ENCODE results near the gene FBXW4. TPM values are rescaled to one million over a fixed set of nuclear protein-coding genes. Genes with fewer than 3 reads are reported as not detected.

FBXW4 gene
- total and polyA plus RNA-seq, 4 donors: 28.0 to 65.6 (median 54.5) TPM

DNA sequence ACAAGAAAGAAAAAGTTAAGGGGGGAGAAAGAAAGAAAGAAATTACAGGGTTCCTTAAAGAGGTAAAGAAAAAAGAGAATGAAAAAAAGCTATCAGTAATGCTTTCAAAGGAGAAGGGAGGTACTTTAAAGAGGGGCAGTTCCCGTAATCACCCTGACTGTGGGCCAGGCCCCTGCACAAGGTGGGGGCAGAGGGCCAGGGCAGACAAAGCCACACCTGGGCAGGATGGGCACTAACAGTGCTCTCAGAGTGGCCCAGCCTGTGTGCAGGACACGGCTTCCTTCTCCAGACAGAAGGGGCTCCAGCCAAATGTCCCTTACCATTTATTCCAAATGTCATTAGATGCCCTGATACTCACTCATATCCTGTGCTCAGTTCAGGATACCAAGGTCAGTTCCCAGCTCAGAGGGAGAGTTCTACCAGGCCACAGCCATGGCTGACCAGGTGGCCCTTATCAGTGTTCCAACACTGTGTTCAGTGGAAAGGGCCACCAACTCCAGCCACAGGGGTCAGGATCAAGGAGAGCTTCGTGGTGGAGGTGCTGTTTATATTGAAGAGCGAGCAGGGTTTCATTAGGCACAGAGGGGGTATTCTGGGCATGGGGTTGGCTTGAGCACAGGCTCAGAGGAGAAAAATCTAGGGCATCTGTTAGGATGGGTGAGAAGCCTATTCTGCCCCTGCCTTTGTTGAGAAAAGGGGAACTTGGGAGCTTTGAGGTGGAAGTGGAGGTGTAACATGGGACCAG, 77.0 kb downstream of the FBXW4 start:
- peaks cover 0 to 4% (median 0%) of the 10 kb centered on the region in 5 donors for H3K4me1 ChIP-seq (ENCODE audit: control insufficient read depth in 5 of 5, insufficient read depth in 5 of 5, low read length in 5 of 5)
- H3K9ac ChIP-seq (ENCODE audit: insufficient read depth in 1 of 2, low read length in 2 of 2): no peak overlapping the region
- peaks cover 0 to 31% (median 3%) of the 10 kb centered on the region in 4 donors for H3K36me3 ChIP-seq (ENCODE audit: control insufficient read depth in 4 of 4, insufficient read depth in 4 of 4, low read length in 4 of 4)
- no peaks in the 10 kb centered on the region for H3K9me3 ChIP-seq (ENCODE audit: control insufficient read depth in 4 of 4, insufficient read depth in 3 of 4, low read length in 3 of 4)
- no peaks in the 10 kb centered on the region for H3K27me3 ChIP-seq (ENCODE audit: control insufficient read depth in 3 of 3, insufficient read depth in 3 of 3, low read length in 2 of 3)
- no peak for ATAC-seq (ENCODE audit: insufficient read depth, low FRiP score)
- H3K4me3 ChIP-seq: no peak overlapping the region
- TF ChIP-seq, protein P1, sequence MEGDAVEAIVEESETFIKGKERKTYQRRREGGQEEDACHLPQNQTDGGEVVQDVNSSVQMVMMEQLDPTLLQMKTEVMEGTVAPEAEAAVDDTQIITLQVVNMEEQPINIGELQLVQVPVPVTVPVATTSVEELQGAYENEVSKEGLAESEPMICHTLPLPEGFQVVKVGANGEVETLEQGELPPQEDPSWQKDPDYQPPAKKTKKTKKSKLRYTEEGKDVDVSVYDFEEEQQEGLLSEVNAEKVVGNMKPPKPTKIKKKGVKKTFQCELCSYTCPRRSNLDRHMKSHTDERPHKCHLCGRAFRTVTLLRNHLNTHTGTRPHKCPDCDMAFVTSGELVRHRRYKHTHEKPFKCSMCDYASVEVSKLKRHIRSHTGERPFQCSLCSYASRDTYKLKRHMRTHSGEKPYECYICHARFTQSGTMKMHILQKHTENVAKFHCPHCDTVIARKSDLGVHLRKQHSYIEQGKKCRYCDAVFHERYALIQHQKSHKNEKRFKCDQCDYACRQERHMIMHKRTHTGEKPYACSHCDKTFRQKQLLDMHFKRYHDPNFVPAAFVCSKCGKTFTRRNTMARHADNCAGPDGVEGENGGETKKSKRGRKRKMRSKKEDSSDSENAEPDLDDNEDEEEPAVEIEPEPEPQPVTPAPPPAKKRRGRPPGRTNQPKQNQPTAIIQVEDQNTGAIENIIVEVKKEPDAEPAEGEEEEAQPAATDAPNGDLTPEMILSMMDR (IDR thresholded peaks at IDR 0.05; ENCODE audit: control extremely low read depth, extremely low read depth): no peak
- no peak for DNase-seq
- WGBS, 2 donors: 77 to 83% methylated on average over 4 of the region's 4 CpGs
- no peak overlapping the region for H3K27ac ChIP-seq (ENCODE audit: low read depth in 1 of 2, low read length in 1 of 2)

DNA sequence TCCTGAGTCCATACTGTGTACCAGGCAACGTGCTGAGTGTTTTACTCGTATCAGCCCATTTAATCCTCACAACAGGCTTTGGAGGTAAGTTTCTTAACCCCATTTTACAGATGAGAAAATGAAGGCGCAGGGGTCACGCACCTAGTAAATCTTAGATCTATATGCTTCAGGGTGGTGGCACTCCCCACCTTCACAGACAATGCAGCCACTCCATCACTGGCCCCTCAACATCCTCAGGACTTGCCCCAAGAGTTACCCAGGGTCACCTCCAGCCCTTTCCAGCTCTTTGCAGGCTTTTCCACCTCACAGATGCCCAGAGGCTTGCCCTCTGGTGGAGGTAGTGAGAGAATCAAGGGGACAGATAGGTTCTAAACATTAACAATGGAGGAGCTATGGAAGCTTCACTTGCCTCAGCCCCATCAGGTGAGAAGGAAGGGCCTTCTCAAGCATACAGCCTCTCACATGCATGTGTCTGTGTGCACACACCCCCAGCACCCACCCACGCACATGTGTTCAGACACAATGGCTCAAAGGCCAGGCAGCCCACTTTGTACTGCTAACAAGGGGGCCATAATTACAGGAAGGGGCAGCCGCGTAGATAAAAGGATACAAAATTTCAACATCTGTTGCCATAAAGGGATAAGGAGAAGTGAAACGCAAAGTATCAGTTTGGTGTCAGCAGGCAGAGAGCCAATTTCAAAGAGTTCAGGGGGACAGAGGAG, 77.7 kb downstream of the FBXW4 start:
- Histone ChIP-seq H3K4me3 (no peak overlapping the region), H3K9ac (ENCODE audit: insufficient read depth in 1 of 2, low read length in 2 of 2) (no peak overlapping the region), H3K27me3 (ENCODE audit: control insufficient read depth in 3 of 3, insufficient read depth in 3 of 3, low read length in 2 of 3) (no peaks in the 10 kb centered on the region), H3K9me3 (ENCODE audit: control insufficient read depth in 4 of 4, insufficient read depth in 3 of 4, low read length in 3 of 4) (no peaks in the 10 kb centered on the region), H3K36me3 (ENCODE audit: control insufficient read depth in 4 of 4, insufficient read depth in 4 of 4, low read length in 4 of 4) (peaks cover 0 to 32% (median 3%) of the 10 kb centered on the region in 4 donors), H3K27ac (ENCODE audit: low read depth in 1 of 2, low read length in 1 of 2) (no peak overlapping the region), H3K4me1 (ENCODE audit: control insufficient read depth in 5 of 5, insufficient read depth in 5 of 5, low read length in 5 of 5) (peaks cover 0 to 4% (median 0%) of the 10 kb centered on the region in 5 donors)
- WGBS, 2 donors: 63 to 77% methylated on average over 8 of the region's 8 CpGs
- TF ChIP-seq, protein P1 (IDR thresholded peaks at IDR 0.05; ENCODE audit: control extremely low read depth, extremely low read depth): no peak
- ATAC-seq (ENCODE audit: insufficient read depth, low FRiP score): no peak
- no peak for DNase-seq

DNA sequence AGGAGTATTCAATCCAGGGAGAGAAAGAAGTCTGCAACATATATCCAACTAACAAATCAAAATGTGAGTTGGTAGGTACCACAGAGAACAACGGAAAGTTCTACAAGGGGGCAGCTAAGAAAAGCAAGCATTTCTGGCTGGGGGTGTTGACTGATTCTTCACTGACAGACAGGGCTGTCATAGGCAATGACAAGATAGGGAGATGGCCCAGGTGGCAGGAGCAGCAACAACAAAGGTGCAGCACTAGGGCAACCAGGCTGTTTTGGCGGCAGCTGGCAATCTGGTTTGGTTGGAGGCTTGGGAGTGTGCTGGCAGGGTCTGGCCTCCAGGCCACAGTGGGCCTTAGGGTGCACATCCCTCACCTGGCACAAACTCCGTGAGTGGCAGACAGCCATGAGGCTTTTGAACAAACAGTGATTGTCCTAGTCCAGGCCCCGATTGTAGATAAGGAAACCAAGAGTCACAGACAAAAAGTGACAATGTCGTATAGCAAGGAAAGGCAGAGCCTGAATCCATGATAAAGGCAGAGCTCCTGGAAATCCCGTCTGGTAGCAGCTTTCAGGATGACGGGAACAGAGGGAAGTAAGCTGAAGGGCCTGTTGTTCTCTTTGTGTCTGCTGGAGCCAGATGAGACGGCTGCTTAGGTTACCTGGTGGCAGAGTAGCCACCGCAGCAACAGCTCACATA, 78.4 kb downstream of the FBXW4 start:
- no peak overlapping the region for H3K4me3 ChIP-seq
- TF ChIP-seq, protein P1 (IDR thresholded peaks at IDR 0.05; ENCODE audit: control extremely low read depth, extremely low read depth): no peak
- ATAC-seq (ENCODE audit: insufficient read depth, low FRiP score) (no peak), DNase-seq (no peak)
- no peak overlapping the region for H3K27ac ChIP-seq (ENCODE audit: low read depth in 1 of 2, low read length in 1 of 2)
- no peak overlapping the region for H3K9ac ChIP-seq (ENCODE audit: insufficient read depth in 1 of 2, low read length in 2 of 2)
- 89% methylated on average over 9 of the region's 9 CpGs for WGBS, 2 donors
- H3K9me3 ChIP-seq (ENCODE audit: control insufficient read depth in 4 of 4, insufficient read depth in 3 of 4, low read length in 3 of 4): no peaks in the 10 kb centered on the region
- peaks cover 0 to 39% (median 6%) of the 10 kb centered on the region in 4 donors for H3K36me3 ChIP-seq (ENCODE audit: control insufficient read depth in 4 of 4, insufficient read depth in 4 of 4, low read length in 4 of 4)
- peaks cover 0 to 4% (median 0%) of the 10 kb centered on the region in 5 donors for H3K4me1 ChIP-seq (ENCODE audit: control insufficient read depth in 5 of 5, insufficient read depth in 5 of 5, low read length in 5 of 5)
- H3K27me3 ChIP-seq (ENCODE audit: control insufficient read depth in 3 of 3, insufficient read depth in 3 of 3, low read length in 2 of 3): no peaks in the 10 kb centered on the region

All from lung (tissue), 12 donors.